Activated CD4-positive, CD25-positive, alpha-beta regulatory T cell treated with anti-CD3 and anti-CD28 coated beads, Interleukin-2, amount 50 U/mL, for 16 hours (primary cell): ENCODE measurements around the gene KRT28.
"Not testable (repeated sequence)": the region's sequence is repeated elsewhere in the genome, so short reads cannot be mapped to it uniquely, and the experiment has no call there.

Source experiments
- DNase-seq: peaks from one replicate; pipeline ENCODE4 v3.0.0-alpha.2; 2020; ENCODE audit warnings: low read depth, low spot score

KRT28 gene

DNA sequence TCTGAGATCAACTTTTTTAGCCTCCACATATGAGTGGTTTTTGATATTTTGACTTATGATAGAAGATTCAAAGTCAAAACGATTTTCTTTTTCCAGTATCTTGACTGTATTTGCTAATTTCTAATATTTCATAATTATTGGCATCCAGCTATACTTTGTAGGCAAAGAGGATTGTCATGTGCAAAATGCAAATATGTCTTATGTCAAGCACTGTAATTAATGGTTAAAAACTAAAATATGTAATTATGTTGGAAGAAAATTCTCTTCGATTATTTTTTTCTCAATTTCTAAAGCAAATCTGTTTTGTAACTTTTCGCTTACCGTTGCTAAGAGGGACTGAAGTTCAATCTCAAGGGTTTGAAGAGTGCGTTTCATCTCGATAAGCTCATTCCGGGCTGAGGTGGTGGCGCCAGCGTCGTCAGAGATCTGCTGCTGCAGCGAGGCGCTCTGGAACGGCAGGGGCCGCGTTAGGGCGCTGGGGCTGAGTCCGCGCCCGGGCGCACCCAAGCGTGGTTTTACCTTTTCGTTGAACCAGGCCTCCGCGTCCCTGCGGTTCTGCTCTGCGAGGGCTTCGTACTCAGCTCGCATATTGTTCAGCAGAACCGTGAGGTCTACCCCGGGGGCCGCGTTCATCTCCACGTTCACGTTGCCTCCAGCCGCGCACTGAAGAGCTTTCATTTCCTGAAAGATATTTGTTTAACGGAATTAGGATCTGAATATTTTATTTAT is 20.4 kb downstream of the KRT28 start:
- DNase-seq, result no peak

DNA sequence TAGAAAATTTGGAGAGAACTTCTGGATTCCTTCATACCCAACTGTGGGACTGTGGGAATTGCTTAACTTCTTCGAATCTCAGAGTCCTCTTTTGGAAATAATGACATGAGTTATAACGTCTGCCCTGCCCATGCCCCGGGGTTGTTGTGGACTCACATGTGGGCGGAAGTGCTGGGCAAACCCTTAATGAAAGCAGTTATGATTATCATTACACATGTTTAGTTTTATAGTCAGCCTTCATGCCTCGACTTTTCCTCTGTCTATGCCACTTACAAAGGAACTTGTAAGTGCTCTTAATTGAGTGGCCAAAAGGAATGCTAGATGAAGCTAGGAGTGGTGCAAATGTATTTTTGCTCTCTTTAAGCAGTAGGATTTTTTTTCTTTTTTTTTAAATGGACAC is 21.3 kb downstream of the KRT28 start:
- no peak for DNase-seq

DNA sequence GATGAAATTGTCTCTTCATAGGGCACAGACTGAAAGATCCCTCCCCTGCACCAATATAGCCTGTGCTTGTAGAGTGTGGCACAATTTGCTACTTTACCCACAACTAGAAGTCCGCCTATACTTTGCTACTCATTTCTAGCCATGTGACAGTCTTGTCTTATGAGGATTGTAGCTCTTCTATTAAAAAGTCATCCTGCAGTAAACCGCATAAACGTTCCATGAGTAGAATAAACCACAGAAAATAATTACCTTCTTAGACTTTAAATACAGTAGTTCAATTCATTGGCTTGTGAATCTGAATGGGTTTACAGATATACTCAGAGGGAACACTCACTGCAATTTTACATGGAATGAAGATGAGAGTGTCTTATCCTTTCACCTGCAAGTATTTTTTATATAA is 21.8 kb downstream of the KRT28 start:
- DNase-seq, result no peak

DNA sequence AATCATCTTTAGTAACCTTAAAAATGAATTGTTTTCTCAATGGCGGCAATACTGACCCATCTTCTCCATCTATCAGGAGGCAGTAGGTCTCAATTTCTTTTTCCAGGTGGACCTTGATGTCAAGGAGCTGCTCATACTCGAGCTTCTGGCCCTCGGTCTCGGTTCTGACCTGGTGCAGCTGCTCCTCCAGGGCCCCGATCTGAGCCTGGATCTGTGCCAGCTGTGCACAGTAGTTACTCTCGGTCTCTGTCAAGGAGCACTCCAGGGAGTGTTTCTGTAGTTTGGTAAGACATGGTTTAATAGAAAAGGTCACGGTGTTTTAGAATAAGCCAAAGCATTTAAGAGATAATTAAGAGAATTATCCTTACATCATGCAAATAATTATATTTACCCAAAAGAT is 22.3 kb downstream of the KRT28 start:
- DNase-seq, result no peak

DNA sequence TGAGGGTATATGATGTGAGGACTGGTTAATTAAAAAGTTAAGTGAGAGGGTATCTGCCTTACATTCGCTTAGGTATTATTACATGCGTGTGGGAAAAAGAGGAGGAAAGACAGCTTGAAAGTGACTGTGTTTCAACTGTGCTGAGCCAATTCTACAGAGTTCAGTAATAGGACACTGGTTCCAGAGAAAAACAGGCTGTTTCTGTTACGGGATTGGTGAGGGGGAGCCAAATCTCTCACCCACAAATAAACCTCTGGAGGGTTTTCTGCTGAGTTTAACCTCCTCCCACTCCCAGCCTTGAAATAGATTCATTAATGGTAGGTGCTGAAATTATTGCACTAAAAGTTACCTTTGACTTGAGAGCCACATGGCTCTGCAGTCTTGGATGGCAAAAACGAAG is 23.8 kb downstream of the KRT28 start:
- DNase-seq, result no peak

DNA sequence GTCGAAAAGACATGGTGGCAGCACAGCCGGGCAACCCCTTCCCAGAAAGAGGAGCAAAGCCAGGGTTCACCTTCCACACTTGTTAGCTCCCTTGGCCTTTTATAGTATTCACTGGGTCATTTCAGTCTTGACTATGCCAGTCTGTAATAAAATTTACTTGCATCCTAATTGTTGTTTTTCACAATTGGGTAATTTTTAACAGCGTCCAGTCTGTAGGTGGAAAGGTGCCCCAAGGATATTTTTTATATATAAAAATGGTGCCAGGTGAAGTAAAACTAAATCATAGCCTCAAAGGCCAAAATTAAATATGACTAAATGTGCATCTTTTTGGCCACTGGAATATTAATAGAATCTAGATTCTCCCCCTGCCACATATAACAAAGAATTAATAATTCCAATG is 27.7 kb downstream of the KRT28 start, which contains the start of gene KRT26:
TSS of gene KRT26 (minus strand) at position 101 of the 400 bp plus-strand sequence. CDS start at position 13, 88 bp downstream.
- no peak for DNase-seq

DNA sequence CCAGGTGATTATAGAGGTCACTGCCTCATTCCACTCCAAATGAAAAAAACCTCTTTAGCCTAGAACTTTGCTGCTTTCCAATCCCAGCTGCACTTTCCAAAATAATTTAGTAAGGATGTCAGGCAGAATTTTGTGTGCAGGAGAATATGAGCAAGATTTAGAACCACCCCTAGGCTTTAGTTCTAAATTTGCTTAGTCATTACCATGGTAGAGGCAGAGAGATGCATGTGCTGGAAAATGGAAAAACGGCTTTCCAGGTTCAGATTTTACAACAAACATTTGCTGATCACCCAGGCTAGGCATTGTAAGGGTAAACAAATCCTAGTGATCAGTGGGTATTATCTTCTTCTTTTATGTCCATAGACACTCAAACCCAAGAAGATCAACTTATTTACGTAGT is 34.1 kb downstream of the KRT28 start:
- DNase-seq, result no peak

DNA sequence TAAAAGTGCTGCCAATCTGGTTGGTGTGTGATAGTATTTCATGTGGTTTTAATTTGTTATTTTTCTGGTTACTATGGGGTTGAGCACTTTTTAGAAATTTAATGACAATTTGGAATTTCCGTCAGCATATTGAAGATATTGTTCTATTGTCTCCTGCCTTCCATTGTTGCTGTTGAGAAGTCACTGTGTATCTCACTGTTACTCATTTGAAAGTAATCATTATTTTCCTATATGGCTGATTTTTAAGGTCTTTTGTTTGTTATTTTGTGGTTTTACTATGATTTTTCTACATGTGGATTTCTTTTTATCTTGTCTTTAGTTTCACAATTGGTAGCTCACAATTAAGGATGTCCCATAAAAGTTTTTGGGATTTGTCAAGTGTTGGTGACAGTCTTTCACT is 36.0 kb downstream of the KRT28 start:
- no peak for DNase-seq

DNA sequence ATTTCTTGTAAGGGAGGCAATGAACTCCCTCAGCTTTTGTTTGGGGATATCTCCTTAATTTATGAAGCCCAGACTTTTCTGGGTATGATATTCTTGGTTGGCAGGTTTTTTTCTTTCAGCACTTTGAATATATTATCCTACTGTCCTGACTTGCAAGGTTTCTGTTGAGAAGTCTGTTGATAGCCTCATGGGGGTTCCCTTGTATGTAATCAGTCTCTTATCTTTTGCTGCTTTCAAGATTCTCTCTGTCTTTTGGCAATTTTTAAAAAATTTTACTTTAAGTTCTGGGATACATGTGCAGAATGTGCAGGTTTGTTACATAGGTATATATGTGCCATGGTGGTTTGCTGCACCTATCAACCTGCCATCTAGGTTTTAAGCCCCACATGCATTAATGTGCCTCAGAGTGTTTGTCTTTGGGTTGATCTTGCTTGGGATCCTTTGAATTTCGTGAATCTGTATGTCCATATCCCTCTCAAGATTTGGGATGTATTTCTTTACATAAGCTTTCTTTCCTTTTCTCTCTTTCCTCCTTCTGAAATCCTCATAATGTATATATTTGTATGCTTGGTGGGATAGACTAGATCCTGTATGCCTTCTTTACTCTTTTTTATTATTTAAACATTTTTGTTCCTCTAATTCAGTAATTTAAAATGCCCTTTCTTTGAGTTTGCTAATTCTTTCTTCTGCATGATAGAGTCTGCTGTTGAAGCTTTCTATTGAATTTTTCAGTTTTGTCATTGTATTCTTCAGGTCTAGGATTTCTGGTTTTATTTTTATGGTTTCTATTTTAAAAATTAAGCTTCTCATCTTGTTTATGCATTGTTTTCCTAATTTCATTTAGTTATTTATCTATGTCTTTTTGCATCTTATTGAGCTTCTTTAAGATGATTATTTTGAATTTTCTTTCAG is 39.4 kb downstream of the KRT28 start:
- no peak for DNase-seq

DNA sequence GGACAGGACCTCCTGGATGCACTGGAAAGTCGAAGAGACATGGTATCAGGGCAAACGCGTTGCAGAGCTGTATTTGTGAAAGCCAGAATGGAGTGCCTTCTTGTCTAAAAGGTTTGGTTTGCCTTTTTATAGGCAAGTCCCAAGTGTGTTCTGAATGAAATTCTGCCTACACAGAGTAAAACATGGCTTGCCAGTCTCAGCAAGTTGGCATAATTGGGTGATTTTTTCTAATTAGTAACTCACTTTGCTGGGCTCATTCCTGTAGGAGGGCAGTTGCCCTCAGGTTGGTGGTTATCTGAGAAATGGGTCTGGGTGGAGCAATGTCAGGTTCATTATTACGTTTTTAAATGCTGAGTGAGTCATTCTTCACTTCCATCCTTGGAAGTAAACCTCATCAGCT is 44.5 kb downstream of the KRT28 start, which contains the start of gene KRT25:
TSS of gene KRT25 (minus strand) at position 101 of the 400 bp plus-strand sequence. CDS start at position 41, 60 bp downstream.
- DNase-seq, result no peak

DNA sequence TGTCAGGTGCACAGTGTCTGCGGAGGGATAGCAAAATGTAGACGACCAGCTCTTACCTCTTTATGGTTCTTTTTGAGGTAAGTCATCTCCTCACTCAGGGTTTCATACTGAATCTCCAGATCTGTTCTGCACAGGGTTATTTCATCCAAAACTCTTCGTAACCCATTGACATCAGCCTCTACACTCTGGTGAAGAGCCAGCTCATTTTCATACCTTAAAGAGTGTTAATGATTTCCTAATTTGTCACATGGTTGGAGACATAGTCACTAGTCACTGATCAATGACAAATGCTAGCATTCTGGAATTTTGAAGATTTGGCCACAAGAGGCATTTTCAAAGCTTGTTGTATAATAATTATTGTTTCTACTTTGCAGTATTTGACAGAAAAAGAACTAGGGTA is 46.0 kb downstream of the KRT28 start:
- no peak for DNase-seq

DNA sequence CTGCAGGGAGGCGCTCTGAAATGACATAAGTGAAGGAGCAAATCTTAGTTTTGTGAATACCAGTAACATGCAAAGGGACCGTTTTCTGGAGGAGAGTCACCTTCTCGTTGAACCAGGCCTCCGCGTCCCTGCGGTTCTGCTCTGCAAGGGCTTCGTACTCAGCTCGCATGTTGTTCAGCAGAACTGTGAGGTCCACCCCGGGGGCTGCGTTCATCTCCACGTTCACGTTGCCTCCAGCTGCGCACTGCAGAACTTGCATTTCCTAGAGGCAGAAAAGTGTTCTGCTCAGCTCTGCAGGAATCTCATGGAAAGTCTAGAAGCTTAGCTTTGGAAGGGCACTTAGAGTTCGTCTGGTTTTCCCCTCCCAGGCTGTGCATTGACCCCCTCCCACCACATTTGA is 48.7 kb downstream of the KRT28 start:
- DNase-seq, result no peak

DNA sequence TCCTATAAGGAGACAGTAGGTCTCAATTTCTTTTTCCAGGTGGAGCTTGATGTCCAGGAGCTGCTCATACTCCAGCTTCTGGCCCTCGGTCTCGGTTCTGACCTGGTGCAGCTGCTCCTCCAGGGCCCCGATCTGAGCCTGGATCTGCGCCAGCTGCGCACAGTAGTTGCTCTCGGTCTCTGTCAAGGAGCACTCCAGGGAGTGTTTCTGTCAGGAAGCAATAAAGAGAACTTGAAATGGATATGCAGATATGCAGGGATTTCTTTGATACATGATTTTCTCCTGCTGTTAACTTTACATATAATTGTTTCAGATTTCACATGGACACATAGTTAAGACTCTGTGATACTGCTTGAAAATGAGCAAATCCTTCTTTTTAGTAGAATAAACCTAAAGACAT is 49.4 kb downstream of the KRT28 start:
- DNase-seq, result no peak

DNA sequence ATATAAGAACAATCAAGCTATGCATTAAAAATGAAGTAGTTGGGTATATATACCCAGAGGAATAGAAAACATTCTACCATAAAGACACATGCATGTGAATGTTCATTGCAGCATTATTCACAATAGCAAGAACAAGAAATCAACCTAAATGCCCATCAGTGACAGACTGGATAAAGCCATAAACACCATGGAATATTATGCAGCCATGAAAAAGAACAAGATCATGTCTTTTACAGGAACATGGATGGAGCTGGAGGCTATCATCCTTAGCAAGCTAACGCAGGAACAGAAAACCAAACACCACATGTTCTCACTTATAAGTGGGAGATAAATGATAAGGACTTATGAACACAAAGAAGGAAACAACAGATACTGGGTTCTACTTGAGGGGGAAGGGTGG is 51.1 kb downstream of the KRT28 start:
- not testable (repeated sequence) for DNase-seq
